ACHN (cell line): ENCODE results near the gene HOOK1.
"Not testable (repeated sequence)": the region's sequence is repeated elsewhere in the genome, so short reads cannot be mapped to it uniquely, and the experiment has no call there.

Source experiments
- DNase-seq: peaks from one replicate; pipeline ENCODE4 v3.0.0-alpha.2; 2015
- in situ Hi-C: cut with HindIII; loops from 2 replicates; pipeline ENCODE4 v1.10.0; 2017; ENCODE audit warnings: low sequenced_read_pairs, low pct_ligation_motif_present, low pct_unique_long_range_greater_than_20kb

Gene HOOK1

GRCh38 chr1:59917785-59918180 lies 103.0 kb downstream of the HOOK1 start:
- no peak for DNase-seq
- in situ Hi-C loops: no loop called here

- in situ Hi-C loops: no loop called here
- no peak for DNase-seq
These were observed 105.0 kb downstream of the HOOK1 start for GRCh38 chr1:59919746-59920145.

- in situ Hi-C loops, DNase-seq: not testable (repeated sequence)
These were observed 106.6 kb downstream of the HOOK1 start for GRCh38 chr1:59921258-59921899.

GRCh38 chr1:59924653-59925052 lies 109.9 kb downstream of the HOOK1 start:
- DNase-seq: no peak
- in situ Hi-C loops: no loop called here
